Omental fat pad (tissue), 4 donors: Measurements from ENCODE around the gene UGT1A3. TPM values are rescaled to one million over a fixed set of nuclear protein-coding genes. Genes with fewer than 3 reads are reported as not detected.
"Not testable (repeated sequence)": the region's sequence is repeated elsewhere in the genome, so short reads cannot be mapped to it uniquely, and the experiment has no call there.

Experiments
- ATAC-seq: fragments of 150-250 bp; one replicate; pipeline ENCODE4 v1.9.1; 2016; ENCODE audit warnings: mild to moderate bottlenecking, moderate library complexity; ENCODE audit not compliant: low FRiP score
- DNase-seq: peaks from one replicate; pipeline ENCODE4 v3.0.0-alpha.2; 2019; ENCODE audit warnings: low spot score
- total RNA-seq, 4 donors: library from RNA; depleted of rRNA; stranded (reverse); fragments of >200 nt; gene quantifications; one replicate each; pipeline ENCODE4 v1.1.0, GENCODE V29; 2016
- TF ChIP-seq, protein P1 (sequence below), 3 donors: fragments of 450-650 bp; IDR thresholded peaks; one replicate each; pipeline ENCODE4 v1.5.1; 2016 to 2017; ENCODE audit warnings: antibody characterized with exemption in 3 of 3, mild to moderate bottlenecking in 3 of 3, moderate library complexity in 2 of 3

Gene UGT1A3
- total RNA-seq, 4 donors from 2014 or later, result not detected

DNA sequence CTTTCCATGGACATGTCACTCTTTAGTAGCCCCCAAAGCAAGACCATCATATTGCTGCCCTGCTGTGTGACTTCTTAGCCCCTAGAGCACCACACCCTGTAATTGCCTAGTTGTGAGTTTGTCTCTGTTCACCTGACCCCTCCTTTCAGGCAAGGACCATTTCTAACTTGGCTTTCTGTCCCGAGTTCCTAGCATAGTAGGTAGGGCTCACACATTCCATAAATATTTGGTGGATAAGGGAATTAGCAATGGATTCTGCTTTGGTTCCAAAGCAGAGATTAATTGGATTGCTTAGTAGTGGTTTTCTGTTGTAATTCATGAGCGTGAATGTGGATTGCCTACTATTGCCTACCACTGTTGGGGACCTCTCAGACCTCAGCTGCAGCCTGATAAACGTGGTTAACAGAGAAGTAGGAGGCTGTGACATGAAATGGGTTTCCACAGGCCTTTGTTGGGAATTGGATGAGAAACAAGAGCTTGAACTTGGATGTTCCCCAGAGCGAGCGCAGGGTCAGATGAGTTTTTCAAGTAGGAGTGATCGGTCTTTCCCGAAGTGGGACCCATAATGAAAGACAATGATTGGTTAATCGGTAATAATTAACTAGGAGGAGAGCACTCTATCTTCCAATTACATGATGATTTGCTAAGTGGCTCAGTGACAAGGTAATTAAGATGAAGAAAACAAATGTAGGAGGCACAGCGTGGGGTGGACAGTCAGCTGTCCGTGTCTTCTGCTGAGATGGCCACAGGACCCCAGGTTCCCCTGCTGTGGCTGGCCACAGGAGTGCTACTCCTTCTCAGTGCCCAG is 17.8 kb downstream of the UGT1A3 start:
- DNase-seq, result no peak
- TF ChIP-seq, protein P1, sequence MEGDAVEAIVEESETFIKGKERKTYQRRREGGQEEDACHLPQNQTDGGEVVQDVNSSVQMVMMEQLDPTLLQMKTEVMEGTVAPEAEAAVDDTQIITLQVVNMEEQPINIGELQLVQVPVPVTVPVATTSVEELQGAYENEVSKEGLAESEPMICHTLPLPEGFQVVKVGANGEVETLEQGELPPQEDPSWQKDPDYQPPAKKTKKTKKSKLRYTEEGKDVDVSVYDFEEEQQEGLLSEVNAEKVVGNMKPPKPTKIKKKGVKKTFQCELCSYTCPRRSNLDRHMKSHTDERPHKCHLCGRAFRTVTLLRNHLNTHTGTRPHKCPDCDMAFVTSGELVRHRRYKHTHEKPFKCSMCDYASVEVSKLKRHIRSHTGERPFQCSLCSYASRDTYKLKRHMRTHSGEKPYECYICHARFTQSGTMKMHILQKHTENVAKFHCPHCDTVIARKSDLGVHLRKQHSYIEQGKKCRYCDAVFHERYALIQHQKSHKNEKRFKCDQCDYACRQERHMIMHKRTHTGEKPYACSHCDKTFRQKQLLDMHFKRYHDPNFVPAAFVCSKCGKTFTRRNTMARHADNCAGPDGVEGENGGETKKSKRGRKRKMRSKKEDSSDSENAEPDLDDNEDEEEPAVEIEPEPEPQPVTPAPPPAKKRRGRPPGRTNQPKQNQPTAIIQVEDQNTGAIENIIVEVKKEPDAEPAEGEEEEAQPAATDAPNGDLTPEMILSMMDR (IDR thresholded peaks at IDR 0.05), result no peak
- peak; percentile 60 for ATAC-seq

DNA sequence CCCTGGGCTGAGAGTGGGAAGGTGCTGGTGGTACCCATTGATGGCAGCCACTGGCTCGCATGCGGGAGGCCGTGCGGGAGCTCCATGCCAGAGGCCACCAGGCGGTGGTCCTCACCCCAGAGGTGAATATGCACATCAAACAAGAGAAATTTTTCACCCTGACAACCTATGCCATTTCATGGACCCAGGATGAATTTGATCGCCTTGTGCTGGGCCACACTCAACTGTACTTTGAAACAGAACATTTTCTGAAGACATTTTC is 18.4 kb downstream of the UGT1A3 start:
- TF ChIP-seq, protein P1 (IDR thresholded peaks at IDR 0.05), result no peak
- DNase-seq (no peak), ATAC-seq (no peak)

DNA sequence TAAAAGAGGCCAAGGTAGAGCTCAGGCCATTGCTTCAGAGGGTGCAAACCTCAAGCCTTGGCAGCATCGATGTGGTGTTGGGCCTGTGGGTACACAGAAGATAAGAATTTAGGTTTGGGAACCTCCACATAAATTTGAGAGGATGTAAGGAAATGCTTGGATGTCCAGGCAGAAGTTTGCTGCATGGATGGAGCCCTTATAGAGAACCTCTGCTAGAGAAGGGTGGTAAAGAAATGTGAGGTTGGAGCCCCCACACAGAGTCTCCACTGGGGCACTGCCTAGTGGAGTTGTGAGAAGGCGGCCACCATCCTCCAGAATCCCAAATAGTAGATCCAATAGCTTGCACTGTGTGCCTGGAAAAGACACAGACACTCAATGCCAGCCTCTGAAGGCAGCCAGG is 21.8 kb downstream of the UGT1A3 start:
- not testable (repeated sequence) for DNase-seq, ATAC-seq

DNA sequence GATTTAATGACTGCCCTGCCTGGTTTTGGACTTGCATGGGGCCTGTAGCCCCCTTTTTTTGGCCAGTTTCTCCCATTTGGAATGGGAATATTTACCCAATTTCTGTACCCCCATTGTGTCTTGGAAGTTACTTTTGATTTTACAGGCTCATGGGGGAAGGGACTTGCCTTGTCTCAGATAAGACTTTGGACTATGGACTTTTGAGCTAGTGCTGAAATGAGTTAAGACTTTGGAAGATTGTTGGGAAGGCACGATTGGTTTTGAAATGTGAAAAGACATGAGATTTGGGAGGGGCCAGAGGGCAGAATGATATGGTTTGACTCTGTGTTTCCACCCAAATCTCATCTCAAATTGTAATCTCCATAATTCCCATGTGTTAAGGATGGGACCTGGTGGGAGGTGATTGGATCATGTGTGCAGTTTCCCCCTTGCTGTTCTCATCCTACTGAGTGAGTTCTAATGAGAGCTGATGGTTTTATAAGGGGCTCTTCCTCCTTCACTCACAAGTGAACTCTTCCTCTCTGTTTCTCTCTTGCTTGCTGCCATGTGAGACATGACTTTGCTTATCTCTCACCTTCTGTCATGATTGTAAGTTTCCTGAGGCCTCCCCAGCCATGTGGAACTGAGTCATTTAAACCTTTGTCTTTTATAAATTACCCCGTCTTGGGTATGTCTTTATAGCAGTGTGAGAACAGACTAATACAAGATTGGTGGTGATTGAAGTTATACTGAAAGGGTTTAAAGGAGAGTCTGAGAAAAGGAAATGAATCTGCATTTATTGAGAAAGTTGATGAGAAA is 22.6 kb downstream of the UGT1A3 start:
- ATAC-seq, DNase-seq: not testable (repeated sequence)

DNA sequence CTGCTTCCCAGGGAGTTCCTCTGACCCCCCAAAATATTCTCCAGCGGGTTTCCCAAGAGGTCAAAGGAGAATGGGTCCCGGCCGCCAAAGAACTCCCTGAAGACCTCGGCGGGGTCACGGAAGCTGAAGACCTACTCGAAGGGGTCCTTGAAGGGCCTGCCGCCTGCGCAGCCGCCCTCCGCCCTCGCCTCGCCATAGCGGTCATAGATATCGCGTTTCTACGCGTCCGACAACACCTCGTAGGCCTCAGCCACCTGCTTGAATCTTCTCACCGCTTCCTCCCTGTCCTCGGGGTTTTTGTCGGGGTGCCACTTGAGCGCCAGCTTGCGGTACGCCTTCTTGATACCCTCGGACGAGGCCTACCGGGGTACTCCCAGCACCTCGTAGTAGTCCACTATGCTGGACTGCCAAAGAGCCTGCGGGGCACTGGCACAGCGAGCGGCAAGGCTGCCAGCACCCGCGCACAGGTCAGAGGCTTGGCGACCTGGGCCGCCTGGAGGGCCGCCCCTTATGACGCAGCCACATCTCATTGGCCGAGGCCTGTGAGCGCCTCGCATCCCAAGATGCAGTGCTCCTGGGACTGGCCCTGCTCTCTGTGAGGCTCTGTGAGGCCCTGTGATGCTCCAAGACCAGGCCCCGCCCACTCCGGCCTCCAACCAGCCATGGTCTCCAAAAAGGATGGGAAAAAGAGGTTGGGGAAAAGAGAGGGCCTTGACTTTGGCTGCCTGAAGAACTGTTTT is 26.2 kb downstream of the UGT1A3 start:
- no peak for ATAC-seq
- TF ChIP-seq, protein P1 (IDR thresholded peaks at IDR 0.05), result no peak

DNA sequence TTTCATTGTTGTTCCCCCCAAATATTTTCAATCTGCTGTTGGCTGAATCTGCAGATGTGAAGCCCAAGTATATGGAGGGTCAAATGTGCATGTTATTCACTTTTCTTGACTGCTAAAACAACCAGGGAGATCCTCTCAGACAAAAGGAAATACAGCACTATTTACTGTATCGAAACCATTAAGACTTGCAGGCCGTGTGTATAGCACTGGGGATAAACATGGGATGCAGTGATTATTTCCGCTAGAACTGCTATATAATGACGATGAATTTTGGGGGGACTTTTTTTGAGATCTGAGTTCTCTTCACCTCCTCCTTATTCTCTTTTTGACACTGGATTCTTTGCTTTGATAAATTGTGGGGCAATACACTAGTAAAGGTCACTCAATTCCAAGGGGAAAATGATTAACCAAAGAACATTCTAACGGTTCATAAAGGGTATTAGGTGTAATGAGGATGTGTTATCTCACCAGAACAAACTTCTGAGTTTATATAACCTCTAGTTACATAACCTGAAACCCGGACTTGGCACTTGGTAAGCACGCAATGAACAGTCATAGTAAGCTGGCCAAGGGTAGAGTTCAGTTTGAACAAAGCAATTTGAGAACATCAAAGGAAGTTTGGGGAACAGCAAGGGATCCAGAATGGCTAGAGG is 27.7 kb downstream of the UGT1A3 start:
- no peak for ATAC-seq
- DNase-seq, result no peak

More for the DNA sequence above, 26.2 kb downstream of the UGT1A3 start:
- DNase-seq, result no peak

DNA sequence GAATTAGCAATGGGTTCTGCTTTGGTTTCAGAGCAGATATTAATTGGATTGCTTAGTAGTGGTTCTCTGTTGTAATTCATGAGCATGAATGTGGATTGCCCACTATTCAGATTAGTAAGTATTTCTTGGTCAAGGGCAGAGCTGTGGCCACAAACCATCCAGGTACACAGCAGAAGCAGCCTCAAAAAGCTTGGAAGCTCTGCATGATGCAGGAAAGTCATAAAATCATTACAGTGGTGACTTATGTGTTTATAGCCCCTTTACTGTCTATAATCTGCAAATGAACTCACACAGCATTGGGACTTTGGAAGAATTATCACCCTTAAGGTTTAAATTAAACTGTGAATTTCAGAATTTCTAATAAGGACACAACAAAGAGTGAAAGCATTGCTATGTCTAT is 29.3 kb downstream of the UGT1A3 start:
- TF ChIP-seq, protein P1 (IDR thresholded peaks at IDR 0.05), result no peak
- DNase-seq (no peak), ATAC-seq (no peak)

More for the DNA sequence above, 27.7 kb downstream of the UGT1A3 start:
- TF ChIP-seq, protein P1 (IDR thresholded peaks at IDR 0.05), result no peak
